GM18499 (cell line): Measurements from ENCODE around the gene TUSC7.

Experiments
- ATAC-seq: cut with Tn5 transposase; IDR thresholded peaks from one replicate; pipeline ENCODE4 v1.9.1; 2021; ENCODE audit warnings: moderate number of reproducible peaks; ENCODE audit not compliant: insufficient read depth, unreplicated experiment

Gene TUSC7

DNA sequence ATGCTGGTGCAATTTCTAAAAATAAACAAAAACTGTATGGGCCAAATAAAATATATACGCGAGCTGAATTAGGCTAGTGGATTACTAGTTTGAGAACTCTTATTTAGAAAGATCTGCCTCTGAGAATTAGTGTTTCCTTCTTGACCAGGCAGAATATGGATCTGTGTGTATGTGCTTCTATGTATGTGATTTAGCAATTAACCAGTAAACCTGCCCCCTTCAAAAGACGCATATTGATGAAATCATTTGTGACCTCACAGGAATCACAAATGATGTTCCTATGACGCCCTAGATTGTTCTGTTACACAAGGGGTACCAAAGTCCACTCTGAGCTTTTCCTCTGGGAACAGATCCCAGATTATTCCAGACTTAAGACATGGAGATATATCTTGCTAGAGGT is at the start of gene TUSC7:
TSS of gene TUSC7 (plus strand) at position 301 of the 400 bp plus-strand sequence.
- no peak for ATAC-seq

DNA sequence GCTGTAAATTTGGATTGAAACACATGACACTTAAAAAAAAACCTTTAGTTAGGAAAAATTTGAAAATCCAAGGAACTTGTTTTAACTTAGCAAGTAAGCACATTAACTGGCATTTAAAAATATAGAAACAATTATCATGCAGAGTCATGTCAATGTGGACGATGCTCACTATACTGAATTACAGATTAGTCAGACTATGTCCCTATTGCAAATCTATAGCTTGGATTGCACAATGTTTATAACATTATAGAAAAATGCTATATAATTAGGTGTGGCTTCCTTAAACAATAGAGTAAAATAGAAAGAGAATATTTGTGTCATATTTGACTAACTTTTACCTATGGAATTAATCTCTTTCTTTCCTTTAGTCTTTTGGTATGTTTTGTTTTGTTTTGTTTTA is 48.4 kb upstream of the TUSC7 start:
- ATAC-seq: no peak

DNA sequence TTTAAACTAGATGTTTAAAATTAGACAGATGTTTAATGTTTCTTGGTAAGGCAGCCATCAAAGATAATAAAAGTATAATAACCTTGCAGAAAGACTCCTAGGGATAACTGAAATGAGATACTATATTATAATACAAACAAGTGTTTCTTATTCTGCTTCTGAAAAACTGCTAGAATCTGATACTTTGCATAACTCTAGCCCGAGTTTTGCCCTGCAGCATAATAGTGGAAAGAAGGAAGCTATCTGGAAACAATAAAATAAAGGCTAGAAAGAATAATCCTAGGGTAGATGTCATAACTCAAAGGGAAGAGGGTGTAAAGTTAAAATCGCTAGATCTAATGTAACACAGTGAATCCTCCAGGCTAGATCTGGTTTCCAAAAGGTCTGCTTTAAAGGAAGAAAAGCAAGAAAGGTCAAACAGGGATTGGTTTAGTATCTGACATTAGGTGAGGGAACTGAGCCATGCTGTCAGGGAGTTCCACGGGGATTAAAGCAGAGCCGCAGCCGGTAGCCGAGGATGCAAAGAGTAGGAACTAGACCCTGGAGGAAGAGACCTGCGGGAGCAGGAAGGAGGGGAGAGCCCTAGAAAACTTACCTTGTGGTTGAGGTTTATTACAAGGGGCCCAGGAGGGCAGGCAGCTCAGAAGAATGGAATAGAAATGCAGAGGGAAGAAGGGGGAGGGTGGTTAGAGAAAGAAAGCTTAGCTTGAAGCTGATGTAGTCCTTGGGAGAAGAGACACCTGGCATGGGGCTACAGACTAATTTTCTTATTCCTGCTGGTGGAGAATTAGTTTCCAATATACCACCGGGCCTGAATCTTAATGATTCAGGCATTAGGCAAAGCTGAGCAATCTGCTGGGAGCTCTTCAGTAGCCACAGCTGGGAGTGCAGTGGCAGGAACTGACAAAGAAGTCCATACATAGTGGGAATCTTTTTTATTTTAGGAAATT is 46.1 kb upstream of the TUSC7 start:
- no peak for ATAC-seq

DNA sequence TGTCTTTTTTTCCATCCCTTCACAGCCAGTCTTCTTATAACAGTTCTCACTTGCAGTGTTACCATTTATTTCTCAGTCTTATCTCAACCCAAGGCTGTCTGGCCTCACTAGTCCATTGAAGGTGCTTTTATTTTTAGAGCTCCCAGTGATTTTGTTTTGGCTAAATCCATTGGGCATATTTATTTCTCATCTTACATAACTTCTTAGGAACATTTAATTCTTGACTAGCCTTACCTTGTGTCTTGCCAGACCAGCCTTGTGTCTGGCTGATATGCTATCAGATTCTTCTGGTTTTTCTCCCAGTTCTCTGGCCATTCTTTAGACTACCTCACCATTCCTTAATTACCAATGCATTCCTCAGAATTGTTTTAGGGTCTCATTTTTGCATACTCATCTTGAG is 42.3 kb upstream of the TUSC7 start:
- ATAC-seq: no peak

DNA sequence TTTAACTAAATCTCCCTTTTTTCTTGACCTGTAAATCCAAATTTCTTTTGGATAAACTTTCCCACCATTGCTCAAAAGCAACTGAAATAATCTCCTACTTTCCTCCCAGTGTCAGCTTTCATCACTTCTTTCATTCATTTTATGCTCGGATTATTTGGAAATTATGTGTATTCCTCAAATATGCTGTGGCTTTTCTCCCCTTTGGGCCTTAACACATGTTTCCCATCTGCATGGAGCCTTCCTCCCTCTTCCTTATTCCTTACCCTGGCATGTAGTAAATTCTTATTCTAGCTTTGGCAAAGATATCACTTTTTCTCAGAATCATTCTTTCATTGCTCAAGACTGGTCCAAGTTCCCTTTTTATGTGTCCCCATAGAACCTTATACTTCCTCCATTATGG is 41.8 kb upstream of the TUSC7 start:
- ATAC-seq: no peak

DNA sequence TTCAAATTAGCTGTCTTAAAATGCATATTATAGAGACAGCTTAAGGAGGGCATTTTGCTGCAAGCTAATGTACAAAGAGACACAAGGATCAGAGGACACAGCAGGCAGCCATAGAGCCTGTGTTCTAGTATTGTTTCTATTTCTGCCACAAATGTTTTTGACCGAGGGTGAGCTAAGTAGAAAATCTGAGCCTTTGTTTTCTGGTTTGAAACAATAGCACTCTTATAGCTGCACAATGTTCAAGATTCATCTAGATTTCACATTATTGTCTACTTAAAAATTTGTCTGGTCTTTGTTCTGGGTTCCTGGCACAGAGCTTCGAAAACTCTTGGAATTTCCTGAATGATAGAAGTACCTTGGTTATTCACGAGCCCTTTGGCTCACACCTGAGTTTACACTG is 40.0 kb upstream of the TUSC7 start:
- no peak for ATAC-seq

DNA sequence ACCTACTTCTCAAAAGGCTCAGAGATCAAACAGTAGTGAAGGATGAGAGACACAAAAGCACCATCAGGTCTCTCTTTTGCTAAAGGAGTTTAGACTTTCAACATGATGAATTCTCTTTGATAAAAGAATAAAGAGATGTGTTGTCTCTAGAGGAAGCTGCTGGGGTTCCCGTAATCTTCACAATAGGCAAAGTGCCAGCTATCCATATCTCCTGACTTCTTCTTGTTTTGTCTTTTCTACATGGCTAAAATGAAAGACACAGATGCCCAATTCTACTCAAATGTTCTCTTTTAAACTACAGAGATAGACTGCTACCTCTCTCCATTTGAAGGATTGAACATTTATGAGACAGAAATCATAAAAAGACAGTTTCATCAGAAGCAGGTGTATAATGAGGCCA is 38.4 kb upstream of the TUSC7 start:
- no peak for ATAC-seq

DNA sequence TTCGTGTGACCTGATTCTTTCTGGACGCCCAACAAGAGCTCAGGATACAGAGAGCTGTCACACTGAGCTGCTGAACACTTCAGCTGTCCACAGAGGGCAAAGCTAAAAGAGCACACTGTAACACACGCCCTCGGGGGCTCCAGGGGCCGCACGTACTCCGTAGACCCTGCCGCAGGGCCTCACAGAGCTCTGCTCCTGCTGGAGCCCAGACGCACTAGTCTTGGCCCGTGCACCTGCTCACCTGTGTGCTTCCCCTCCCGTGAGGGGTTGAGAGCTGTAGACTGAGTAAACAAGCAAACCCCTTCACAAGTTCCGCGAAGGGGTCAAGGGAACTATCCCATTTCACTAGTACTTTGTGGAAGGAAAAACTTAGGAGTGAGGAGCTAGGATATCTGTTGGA is 30.7 kb upstream of the TUSC7 start:
- no peak for ATAC-seq

DNA sequence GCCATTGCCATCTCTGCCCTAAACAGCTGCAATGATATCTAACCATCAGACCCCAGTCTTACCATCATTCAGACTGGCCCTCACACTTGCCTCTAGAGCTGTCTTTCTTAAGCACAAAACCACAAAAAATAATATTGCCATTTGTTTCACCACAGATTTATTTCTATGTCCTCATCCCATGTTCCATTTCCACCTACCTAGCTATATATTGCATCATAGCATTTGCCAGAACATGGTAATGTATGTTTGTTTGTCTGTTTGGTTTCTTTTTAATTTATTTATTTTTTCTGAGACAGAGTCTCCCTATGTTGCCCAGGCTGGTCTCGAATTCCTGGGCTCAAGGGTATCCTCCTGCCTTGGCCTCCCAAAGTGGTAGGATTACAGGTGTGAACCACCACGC is 18.5 kb upstream of the TUSC7 start:
- ATAC-seq: no peak

DNA sequence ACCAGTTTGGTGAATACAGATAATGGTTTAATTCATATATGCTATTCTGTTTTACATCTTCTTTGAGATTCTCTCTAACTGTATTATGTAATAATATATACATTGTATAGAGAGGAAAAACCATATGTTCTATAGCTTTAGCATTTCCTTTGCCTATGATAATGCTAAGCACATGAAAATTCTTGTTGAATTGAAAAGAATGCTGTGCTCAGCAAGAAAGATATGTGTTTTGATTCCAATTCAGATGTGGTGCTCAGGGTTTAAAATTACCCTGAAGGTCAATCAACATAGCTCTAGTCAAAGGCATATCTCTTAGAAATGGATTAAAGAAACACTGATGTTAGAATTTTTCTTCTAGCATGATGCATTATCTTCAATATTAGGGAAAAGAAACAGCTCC is 8.5 kb upstream of the TUSC7 start:
- ATAC-seq: no peak

DNA sequence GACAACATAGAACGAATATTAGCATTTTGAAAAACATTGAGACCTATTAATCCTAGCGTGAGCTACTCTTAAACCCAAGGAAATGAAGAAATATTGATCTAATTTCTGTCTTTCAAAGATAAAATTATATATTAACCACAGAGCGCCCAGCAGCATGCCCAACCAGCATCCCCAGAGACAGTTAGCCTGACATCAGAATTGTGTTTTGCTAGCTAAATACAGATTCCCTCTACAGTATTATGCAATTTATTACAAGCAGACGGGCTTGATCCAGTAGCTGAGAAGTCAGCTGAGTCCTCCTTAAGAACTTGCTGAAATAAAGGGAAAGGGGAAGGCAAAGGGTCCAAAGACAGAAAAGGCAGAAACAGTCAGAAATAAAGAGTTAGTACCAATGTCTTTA is 7.2 kb upstream of the TUSC7 start:
- ATAC-seq: no peak

DNA sequence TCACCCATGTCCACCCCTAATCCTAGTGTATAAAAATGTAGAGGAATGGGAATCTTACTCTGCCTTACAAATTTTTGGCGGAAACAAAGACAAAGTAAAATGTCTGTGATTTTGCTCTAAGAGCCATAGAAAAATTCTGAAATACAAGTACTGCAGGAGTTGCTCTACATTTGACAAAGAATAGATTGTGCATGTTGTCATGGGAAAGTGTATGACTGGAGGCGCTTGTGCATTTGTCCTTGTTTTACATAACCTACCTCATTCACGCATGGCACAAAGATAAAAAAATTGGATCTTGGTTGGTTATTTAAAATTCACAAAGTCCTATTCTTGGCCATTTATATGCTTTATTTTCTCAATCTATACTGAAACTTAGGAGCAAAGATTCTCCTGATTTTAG is 2.0 kb upstream of the TUSC7 start:
- ATAC-seq: no peak

DNA sequence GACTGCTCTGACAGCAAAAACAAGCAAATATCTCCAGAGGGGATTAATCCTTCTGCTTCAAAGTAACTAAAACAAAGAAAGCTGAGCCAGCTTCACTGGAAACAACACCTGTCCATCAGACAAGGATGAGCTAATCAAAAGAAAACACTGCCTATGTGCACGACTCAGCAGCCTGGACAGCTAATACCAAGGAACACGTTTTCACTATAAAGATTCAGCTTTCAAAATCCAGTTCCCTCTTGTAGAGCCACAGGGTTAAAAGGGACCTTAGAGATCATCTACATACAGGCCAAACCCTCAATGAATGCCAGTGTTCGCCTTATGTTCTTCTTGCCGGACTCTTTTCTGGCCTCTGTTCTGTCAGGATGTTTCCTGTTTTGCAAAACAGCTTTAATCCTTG is 6.9 kb downstream of the TUSC7 start:
- ATAC-seq: no peak

DNA sequence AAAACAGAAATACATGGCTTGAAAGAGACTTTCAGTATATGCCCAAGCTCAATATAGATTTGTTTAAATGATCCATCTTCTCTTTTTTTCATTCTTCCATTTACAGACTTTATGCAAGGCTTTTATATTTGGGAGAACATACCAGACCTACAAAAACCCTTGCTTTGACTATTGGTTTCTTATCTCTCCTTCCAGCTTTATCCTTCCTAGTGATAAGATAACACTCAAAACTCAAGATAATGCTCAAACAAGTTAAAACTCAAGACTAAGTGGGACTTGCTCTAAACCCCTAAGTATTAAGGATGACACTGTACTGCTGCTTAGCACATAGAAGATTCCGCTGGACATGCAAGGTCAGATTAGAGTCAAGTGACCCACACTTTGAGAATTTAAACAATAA is 8.0 kb downstream of the TUSC7 start:
- no peak for ATAC-seq

DNA sequence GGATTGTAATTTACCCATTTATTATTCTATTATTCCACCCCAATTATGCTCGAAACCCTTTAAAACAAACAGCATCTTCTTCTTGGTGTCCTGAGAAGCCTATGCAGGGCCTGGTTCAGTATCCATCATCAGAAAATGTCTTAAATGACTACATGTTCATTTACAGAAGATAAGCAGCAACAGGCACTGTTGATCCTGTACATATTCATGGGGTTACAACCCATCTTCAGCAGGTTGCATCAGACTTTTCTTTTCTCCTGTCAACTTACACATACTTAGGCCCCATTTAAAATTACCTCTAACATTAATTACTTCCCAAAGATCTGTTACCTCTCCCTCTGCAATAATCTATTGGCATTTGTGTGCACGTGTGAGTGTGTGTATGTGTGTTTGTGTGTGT is 18.9 kb downstream of the TUSC7 start:
- ATAC-seq: no peak

DNA sequence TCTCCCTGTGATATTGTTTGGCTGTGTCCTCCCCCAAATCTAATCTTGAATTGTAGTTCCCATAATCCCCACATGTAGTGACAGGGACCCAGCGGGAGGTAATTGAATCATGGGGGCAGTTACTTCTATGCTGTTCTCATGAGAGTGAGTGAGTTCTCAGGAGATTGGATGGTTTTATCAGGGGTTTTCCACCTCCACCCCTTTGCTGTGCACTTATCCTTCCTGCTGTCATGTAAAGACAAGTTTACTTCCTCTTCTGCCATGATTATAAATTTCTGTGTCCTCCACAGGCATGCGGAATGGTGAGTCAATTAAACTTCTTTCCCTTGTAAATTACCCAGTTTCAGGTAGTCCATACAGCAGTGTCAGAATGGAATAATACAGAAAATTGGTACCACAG is 24.7 kb downstream of the TUSC7 start:
- ATAC-seq: no peak

DNA sequence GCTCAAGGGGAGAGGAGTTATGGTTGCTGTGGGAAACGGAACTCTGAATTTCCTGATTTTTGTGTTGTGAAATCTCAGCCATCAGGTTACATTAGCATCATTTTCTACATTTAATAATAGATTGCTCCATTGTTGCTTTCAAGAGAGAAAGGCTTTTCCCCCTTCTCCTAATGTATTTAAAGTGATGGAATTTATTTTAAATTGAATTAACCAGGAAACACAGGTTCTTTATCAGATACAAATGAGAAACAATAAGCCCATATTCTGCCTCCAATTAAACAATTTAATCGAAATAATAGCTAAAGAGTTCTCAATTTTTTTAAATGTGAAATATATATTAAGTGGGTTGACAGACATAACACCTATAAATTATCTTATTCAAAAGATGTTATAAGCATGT is 30.1 kb downstream of the TUSC7 start:
- no peak for ATAC-seq

DNA sequence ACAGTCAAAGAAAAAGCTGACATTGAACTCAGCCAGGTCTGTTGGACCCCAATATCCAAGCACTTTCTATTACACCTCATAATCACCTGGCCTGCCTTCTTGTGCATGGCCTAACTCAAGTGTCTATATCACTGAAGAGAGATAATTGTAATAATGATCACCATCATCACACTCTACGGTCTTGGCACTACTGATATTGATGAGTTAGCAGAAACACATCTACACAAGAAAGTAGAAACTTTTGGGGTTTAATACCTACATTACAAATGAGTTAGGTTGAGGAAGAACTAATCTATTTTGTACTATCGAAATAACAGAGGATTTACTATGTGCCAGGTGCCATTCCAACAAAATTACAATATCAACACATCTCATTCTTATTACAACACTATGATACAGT is 30.7 kb downstream of the TUSC7 start:
- ATAC-seq: no peak

DNA sequence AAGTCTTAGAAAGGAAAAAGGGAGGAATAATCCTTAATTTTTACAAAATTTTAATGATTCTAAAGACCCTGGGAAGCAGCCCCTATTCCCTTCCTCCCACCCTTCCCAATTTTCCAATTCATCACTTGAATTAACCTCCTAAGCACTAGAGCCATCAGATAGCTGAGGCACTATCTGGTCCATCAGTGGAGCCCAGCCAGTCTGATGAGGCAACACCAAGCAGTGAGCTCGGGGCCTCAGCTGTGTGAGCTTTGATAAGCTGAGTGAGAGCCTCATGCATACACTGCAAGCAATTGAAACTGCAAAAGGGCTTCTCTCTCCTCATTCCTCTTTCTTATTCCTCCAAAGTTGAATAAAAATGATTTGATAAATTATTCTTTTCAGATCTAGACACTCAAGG is 31.9 kb downstream of the TUSC7 start:
- no peak for ATAC-seq

DNA sequence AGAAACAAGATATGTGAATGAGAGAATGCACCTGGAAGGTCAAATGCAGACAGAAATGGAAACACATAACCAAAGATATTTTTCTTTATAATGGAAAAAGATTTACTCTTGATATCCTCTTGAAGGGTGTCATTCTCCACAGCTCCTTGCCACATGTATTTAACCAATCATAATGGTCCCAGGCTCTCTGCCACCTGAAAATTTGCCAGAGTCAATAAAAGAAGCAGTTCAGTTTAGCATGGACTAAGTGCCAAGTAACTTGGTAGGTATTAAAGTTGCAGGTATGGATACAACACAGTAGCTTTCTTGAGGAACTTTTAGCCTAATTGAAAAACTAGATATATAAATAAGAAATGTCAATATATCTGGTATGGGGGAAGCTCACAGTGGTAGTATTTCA is 33.5 kb downstream of the TUSC7 start:
- ATAC-seq: no peak

DNA sequence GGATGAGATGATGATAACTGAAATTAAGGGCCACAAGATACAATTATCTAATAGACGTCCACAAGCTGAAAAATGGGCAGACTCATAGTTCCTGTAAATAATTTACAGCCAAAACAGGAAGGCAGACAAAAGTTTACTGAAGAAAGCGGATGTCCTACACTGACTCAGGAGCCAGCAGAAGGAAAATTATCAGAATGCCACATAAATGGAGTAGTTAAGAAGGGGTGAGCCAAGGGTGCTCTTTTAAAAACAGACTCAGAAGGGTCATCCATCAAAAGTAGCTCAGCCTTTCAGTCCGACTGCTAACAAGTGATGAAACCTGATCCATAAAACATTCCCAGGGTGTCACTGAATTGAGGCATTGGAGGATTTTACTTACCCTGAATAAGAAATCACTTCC is 39.8 kb downstream of the TUSC7 start:
- no peak for ATAC-seq

DNA sequence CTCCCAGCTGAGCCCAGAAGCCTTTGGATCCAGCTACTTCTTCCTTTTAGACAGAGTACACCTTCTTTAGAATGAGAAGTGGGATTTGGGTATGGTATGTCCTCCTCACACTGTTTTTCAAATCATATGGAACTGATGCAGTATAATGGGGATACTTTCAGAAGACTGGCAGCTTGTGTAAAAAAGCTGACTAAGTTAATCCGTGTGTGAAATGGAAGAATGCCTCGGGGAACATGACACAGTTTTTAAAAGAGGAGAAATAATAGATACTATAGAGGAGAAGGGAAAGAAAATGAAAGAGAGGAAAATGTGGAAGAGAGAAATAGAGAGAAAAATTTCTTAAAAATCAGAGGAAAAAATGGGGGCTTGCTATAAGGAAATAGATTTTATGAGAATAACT is 47.7 kb downstream of the TUSC7 start:
- no peak for ATAC-seq
